Measurements from ENCODE around the gene CD63.

Gene CD63

DNA sequence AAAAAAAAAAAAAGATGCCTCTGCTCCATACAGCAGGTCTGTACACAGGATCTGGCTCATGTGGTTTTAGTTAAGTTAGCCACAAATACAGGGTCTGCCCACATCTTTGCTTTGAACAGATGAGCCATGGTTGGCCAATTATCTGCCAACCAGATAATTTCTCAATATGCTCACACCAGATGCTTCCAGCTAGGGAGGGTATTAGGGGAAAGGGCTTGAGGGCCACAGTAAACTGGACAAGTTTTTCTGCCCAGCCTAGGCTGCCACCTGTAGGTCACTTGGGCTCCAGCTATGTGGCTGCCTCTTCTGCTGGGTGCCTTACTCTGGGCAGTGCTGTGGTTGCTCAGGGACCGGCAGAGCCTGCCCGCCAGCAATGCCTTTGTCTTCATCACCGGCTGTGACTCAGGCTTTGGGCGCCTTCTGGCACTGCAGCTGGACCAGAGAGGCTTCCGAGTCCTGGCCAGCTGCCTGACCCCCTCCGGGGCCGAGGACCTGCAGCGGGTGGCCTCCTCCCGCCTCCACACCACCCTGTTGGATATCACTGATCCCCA lies 7.8 kb downstream of the CD63 start:
- DNase-seq (ENCODE audit: low spot score) = peak; percentile 87

DNA sequence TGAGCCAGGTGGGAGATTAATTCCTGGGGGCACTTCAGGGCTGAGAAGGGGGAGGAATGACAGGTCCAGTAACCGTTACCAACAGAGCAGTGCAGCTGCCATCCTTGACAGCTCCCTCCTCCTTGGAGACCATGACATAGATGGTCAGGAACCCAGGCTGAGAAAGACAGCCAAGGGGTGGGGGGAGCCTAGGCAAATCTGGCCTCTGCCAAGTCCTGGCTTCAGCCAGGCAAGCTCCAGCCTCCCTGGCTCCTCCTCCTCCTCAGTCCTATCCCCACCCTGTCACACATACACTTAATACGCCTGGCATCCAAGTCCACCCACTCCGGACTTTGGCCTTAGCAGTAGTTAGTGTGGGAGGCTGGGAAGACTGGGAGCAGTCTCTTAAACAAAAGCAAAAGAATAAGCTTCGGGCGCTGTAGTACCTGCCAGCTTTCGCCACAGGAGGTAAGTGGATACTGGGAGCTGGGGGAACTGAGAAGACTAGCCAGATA lies 8.7 kb downstream of the CD63 start, which contains the start of gene RDH5:
Gene RDH5 (plus strand): TSS at position 323 of the 494 bp plus-strand sequence. CDS start 792 bp downstream, outside the sequence.
- peak; percentile 81 for DNase-seq (ENCODE audit: low spot score)

- no peak for DNase-seq (ENCODE audit: low spot score)
These were observed 9.4 kb downstream of the CD63 start for GRCh38 chr12:55719371-55719770.

- no peak for DNase-seq (ENCODE audit: low spot score)
These were observed 10.1 kb downstream of the CD63 start for GRCh38 chr12:55718624-55719275.

- DNase-seq (ENCODE audit: low spot score) = no peak
These were observed 10.8 kb downstream of the CD63 start for GRCh38 chr12:55718015-55718414.

- no peak for DNase-seq (ENCODE audit: low spot score)
These were observed 11.5 kb downstream of the CD63 start for GRCh38 chr12:55717011-55718007.

DNA sequence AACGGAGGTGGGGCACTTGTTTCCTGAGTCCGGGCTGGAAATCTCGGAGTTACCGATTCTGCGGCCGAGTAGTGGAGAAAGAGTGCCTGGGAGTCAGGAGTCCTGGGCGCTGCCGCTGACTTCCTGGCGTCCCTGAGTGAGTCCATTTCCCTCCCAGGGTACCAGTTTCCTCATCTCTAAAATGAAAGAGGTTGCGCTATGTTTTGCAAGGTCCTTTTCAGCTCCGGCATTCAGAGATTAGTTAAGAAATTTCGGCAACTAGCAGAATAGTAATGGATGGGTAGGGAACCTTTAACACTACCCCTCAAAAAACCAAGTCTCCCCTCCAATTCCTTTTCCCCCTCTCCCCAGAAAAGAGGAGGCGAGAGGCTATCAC lies 12.2 kb downstream of the CD63 start:
- DNase-seq (ENCODE audit: low spot score) = no peak

DNA sequence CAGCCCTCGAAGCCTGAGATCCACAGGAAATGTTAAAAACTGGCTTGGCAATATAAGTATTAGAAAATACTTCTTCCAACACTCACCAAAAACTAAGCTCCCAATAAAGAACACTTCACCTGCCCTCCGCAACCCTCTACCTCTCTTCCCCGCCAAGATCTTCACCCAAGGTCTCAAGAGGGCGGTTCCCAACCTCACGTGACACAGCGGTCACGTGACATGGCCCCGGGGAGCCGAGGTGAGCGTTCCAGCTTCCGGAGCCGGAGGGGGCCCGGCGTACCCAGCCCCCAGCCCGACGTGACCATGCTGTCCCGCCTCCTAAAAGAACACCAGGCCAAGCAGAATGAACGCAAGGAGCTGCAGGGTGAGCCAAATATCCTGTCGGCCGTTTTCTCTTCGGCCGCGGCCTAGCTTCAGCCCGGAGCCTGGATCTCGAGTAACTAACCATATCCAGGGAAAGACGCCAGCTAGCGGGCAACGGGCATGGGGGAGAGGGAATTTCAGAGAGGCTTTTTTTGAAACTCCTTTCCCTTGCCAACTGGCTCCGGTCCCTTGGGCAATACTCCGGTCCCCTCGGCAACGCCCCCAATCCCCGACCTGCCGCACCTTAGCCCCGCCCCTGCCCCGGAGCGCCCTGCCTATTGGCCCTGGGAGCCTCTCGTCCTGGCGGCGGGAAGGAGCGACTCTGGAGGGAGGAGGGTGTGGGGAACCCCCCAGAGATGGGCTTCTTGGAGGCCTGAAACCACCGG lies 12.8 kb downstream of the CD63 start, which contains the start of gene BLOC1S1:
Gene BLOC1S1 (plus strand): TSS at position 214 of the 749 bp plus-strand sequence. CDS start 6 bp downstream, at position 220.
- peak; percentile 91 for DNase-seq (ENCODE audit: low spot score)

GRCh38 chr12:55715169-55715764 lies 13.5 kb downstream of the CD63 start:
- DNase-seq (ENCODE audit: low spot score) = no peak

DNA sequence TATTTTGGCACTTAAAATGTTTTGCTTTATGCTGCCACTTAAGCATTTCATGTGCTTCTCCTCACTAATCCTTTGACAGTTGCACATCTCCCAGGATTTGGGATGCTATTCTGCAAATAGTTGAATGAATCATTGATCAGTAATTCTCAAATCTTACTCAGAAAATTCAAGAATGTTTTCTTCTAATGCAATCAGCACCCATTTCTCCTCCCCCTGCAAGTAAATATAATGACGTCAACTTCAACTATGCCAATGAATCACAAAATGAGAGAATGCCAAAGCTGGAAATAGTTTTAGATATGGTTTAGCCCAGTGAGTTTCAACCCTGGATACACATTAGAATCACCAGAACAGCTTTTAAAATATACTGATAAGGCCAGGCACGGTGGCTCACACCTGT lies 15.1 kb downstream of the CD63 start:
- peak; percentile 84 for DNase-seq (ENCODE audit: low spot score)

- DNase-seq (ENCODE audit: low spot score) = no peak
These were observed 16.0 kb downstream of the CD63 start for GRCh38 chr12:55712700-55713415.

- no peak for DNase-seq (ENCODE audit: low spot score)
These were observed 16.8 kb downstream of the CD63 start for GRCh38 chr12:55711786-55712553.

DNA sequence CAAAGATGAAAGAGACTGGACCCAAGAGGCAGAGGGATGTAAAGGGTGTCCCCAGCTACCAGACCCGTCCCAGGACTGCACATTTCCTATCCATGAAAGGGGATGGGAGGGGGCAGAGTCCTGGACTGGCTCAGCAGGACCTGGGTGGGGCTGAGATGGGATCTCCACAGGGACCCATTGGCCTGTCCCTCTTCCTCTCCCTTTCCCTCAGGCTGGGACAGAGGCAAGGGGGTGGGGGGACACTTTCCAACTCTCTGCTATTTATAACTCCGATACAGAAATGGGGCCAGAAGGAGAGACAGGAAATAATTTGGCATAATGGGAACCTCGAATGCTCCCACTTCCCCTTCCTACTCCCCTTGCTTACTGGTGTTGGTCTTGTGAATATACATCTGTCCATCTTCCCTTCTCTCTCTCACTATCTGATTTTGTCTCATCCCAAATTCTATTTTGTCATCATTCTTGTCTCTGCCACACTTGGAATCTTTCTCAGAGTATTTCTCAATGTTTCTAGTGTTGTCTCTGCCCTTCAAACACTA lies 20.0 kb downstream of the CD63 start:
- DNase-seq (ENCODE audit: low spot score) = no peak

DNA sequence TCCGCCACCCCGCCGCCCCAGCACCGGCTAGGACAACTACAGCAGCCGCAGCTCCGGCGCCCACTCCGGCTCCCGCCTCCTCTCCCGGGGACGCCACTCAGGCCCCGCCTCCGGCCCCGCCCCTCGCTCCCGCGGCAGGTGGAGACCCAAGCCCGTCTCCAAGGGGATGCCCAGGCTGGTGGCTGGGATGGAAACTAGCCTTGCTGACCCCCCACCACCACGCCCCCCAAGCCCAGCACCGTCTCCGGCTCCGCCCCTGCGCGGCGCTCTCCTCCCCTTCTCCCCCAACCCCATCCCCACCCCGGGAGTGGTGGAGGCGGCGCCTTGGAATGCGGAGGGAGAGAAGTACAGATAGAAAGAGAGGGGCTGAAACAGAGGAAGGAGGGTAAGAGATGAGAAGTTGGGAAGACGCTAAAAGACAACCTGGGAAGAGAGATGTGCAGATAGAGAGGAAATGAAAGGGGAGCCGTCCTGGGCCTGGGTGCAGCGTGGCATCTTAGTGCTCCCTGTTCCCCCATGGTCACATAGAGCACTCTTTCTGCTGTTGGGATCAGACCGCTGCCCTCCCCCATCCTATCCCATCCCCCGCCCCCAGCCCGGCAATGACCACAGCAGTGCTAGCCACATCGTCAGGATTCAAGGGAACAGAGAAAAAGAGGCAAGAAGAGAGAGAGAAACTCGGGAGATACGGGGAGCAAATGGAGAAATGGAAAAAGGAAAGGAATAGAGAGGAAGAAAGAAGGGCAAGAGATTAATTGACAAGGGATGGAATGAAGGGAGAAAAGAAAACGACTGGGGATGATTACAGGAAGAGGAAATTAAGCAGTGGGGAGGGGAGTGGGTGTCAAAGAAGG lies 20.7 kb downstream of the CD63 start, which contains the start of gene ITGA7:
Gene ITGA7 (minus strand): TSS at position 64 of the 854 bp plus-strand sequence. CDS start 222 bp downstream, outside the sequence.
- DNase-seq (ENCODE audit: low spot score) = peak; percentile 85

DNA sequence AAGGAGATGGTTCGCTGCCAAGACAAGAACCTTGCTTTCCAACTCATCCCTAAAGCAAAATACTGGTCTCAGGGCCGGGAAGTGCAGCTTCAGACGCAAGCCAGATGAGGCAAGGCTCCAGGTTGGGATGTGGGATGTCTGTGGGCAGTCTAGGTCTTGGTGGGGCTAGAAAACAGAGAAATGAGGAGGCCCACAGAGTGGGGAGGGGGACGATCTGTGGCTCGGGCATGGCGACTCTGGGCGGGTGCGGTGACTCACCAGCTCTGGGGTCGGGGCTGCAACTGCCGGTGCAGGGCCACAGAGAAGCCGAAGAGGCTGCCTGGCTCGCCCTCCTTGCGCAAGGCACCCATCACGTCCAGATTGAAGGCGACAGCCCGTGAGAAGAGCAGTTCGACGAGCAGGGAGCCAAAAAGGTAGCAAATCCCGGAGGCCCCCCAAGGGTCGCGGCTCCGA lies 21.6 kb downstream of the CD63 start:
- DNase-seq (ENCODE audit: low spot score) = no peak

- no peak for DNase-seq (ENCODE audit: low spot score)
These were observed 22.1 kb downstream of the CD63 start for GRCh38 chr12:55706568-55707218.

DNA sequence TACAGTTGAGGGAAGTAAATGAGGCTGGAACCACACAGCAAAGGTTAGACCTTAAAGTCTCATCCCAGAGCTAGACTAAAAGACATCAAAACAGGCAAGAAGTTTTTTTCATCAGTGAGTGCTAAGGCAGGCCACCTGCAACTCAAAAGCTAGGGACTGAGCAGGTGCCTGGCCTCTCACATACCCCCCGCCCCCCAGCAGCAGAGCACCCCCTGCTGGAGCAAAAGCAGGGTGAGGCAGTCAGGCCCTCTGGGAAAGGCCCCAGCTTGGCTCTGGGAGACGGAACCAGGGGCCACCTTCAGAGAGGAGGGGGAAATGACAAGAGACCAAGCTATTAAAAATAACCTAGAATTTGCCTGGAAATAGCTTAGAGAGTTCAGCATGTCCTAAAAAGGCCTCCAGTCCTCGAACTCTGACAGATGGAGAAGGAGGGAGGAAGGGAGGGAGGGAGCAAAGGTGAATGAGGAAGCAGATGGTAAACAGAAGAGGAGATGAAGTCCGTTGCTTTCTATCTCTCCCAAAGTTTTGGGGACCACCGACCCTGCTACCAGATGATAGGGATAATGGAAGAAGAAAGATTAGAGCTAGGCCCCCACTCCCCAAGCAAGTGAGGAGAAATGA lies 22.9 kb downstream of the CD63 start:
- DNase-seq (ENCODE audit: low spot score) = no peak

Measured in AG08396 (cell line).